Upper lobe of right lung (tissue), 1 donor: ENCODE measurements around the gene SUMO2. TPM values are rescaled to one million over a fixed set of nuclear protein-coding genes. Genes with fewer than 3 reads are reported as not detected.
A peak's percentile ranks its signal among the peaks of the same experiment; 100 is the strongest.
"Not testable (repeated sequence)": the region's sequence is repeated elsewhere in the genome, so short reads cannot be mapped to it uniquely, and the experiment has no call there.

Source experiments
- ATAC-seq: fragments of 200-7000 bp; cut with Tn5 transposase; one replicate; pipeline ENCODE4 v1.9.1; 2020; ENCODE audit warnings: mild to moderate bottlenecking, moderate library complexity
- DNase-seq: peaks from one replicate; pipeline ENCODE4 v3.0.0-alpha.2; 2020
- H3K27ac ChIP-seq: fragments of 200-600 bp; one replicate; pipeline ENCODE4 v1.8.0; 2022
- H3K27me3 ChIP-seq: fragments of 200-600 bp; one replicate; pipeline ENCODE4 v1.8.0; 2022; ENCODE audit warnings: mild to moderate bottlenecking
- H3K36me3 ChIP-seq: fragments of 200-600 bp; one replicate; pipeline ENCODE4 v1.8.0; 2022
- H3K4me1 ChIP-seq: fragments of 200-600 bp; one replicate; pipeline ENCODE4 v1.8.0; 2022
- H3K4me3 ChIP-seq: fragments of 200-600 bp; one replicate; pipeline ENCODE4 v1.8.0; 2022; ENCODE audit warnings: mild to moderate bottlenecking
- H3K9me3 ChIP-seq: fragments of 200-600 bp; one replicate; pipeline ENCODE4 v1.8.0; 2022
- intact Hi-C: fragments of 100-400 bp; cut with DNase I; formaldehyde crosslinking; loops from one replicate; pipeline ENCODE4 v1.11.0; 2022
- total RNA-seq: library from RNA; stranded (reverse); fragmentation: NEBNext Ultra II Directional; extraction: Animal tissue kit (Norgen Biotek cat#: 25700); gene quantifications from one replicate; pipeline ENCODE4 v1.2.1, GENCODE V29; 2021
- TF ChIP-seq, protein P1 (sequence below): fragments of 200-600 bp; IDR thresholded peaks from one replicate; pipeline ENCODE4 v1.8.0; 2022; ENCODE audit warnings: antibody characterized with exemption
- donor health status: DM: no; HTN: yes; CAD: no; lungs with severe emphysema.

Gene SUMO2
- total RNA-seq, 1 donor from 2014 or later = 316 TPM

DNA sequence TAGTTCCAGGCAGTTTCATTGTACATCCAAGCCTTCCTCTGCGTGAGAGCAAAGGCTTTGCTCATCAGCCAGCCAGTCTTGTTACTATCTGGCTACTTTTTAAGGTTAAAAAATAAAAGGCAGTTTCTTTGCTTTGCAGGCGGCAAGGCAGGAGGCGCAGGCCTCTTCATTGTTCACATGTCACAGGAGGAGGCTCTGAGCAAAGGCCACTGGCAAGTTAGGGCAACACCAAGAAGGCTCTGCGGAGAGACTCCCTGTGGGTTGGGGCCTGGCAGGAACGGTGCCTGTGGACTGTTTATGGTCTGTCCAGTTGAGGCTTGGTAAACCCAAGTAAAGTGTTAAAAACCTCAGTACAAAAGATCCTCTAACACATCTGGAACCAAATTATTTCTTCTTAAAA is 47.3 kb downstream of the SUMO2 start:
- TF ChIP-seq, protein P1, sequence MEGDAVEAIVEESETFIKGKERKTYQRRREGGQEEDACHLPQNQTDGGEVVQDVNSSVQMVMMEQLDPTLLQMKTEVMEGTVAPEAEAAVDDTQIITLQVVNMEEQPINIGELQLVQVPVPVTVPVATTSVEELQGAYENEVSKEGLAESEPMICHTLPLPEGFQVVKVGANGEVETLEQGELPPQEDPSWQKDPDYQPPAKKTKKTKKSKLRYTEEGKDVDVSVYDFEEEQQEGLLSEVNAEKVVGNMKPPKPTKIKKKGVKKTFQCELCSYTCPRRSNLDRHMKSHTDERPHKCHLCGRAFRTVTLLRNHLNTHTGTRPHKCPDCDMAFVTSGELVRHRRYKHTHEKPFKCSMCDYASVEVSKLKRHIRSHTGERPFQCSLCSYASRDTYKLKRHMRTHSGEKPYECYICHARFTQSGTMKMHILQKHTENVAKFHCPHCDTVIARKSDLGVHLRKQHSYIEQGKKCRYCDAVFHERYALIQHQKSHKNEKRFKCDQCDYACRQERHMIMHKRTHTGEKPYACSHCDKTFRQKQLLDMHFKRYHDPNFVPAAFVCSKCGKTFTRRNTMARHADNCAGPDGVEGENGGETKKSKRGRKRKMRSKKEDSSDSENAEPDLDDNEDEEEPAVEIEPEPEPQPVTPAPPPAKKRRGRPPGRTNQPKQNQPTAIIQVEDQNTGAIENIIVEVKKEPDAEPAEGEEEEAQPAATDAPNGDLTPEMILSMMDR = no peak
- H3K27ac ChIP-seq = no peak overlapping the region
- intact Hi-C loops = no loop called here
- H3K9me3 ChIP-seq = no peaks in the 10 kb centered on the region
- DNase-seq = no peak
- H3K4me3 ChIP-seq = no peak overlapping the region
- H3K4me1 ChIP-seq = peaks cover 9% of the 10 kb centered on the region
- ATAC-seq = no peak
- no peaks in the 10 kb centered on the region for H3K27me3 ChIP-seq
- peaks cover 1% of the 10 kb centered on the region for H3K36me3 ChIP-seq

DNA sequence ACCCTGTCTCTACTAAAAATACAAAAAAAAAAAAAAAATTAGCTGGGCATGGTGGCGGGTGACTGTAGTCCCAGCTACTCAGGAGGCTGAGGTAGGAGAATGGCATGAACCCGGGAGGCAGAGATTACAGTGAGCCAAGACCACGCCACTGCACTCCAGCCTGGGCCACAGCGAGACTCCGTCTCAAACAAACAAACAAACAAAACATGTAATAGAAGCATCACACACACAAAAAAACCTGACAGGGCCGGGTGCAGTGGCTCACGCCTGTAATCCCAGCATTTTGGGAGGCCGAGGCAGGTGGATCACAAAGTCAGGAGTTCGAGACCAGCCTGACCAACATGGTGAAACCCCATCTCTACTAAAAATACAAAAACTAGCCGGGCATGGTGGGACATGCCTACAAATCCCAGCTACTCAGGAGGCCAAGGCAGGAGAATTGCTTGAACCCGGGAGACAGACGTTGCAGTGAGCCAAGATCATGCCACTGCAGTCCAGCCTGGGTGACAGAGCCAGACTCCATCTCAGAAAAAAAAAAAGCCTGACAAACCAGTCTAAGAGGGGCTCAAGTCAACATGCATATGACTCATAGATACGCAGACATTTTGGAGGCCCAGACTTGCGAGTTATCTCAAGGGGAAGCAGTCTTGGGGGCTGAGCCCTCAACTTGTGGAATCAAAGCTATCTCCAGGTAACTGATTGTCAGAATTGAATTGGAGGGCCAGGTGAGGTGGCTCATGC is 49.0 kb downstream of the SUMO2 start:
- H3K4me3 ChIP-seq, H3K27me3 ChIP-seq, ATAC-seq, DNase-seq, H3K27ac ChIP-seq, intact Hi-C loops, H3K9me3 ChIP-seq: not testable (repeated sequence)
- H3K4me1 ChIP-seq = peaks cover 11% of the 10 kb centered on the region
- H3K36me3 ChIP-seq = peaks cover 18% of the 10 kb centered on the region

DNA sequence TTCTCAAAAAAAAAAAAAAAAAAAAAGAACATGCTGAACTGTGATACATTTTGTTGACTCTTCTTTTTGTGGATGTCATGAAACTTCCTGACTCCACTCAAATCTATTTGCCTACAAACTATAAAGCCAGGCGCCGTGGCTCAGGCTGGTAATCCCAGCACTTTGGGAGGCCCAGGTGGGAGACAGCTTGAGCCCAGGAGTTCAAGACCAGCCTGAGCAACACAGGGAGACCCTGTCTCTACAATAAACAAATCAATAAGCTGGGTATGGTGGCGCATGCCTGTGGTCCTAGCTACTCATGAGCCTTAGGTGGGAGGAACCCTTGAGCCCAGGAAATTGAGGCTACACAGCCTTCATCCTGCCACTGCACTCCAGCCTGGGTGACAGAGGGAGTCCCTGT is 49.8 kb downstream of the SUMO2 start:
- DNase-seq (no peak), ATAC-seq (no peak)
- Histone ChIP-seq H3K9me3 (no peaks in the 10 kb centered on the region), H3K27me3 (no peaks in the 10 kb centered on the region), H3K36me3 (peaks cover 19% of the 10 kb centered on the region), H3K27ac (no peak overlapping the region), H3K4me1 (peaks cover 11% of the 10 kb centered on the region), H3K4me3 (no peak overlapping the region)
- intact Hi-C loops = no loop called here
- TF ChIP-seq, protein P1 = no peak

DNA sequence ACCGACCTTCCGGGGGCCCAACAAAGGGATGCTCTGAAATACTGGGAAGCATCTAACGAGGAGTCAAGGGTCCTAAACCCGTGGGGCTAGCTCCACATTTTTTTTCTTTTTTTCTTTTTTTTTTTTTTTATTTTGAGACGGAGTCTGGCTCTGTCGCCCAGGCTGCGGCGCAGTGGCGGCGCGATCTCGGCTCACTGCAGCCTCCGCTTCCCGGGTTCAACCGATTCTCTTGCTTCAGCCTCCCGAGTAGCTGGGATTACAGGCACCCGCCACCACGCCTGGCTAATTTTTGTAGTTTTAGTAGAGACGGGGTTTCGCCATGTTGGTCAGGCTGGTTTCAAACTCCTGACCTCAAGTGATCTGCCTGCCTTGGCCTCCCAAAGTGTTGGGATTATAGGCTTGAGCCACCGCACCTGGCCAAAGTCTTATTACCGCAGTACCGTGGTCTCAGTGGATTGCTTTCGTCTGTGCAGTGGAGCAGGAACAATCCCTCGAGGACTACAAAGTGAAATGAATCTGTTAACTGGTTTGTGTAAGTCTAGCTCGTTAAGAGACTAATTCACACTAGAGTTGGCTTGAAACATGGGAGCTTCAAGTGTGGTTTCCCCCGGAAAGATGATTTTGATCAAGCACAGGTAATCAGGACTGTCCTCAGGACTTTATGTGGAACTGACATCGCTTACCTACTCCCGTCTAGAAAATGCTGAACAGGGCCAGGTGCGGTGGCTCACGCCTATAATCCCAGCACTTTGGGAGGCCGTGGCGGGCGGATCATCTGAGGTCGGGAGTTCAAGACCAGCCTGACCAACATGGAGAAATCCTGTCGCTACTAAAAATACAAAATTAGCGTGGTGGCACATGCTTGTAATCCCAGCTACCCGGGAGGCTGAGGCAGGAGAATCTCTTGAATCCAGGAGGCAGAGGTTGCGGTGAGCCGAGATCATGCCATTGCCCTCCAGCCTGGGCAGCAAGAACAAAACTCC is 50.5 kb downstream of the SUMO2 start:
- H3K4me3 ChIP-seq = peak overlapping the region; percentile 90
- ATAC-seq, DNase-seq, intact Hi-C loops, H3K9me3 ChIP-seq, H3K27me3 ChIP-seq: not testable (repeated sequence)
- peaks cover 11% of the 10 kb centered on the region for H3K4me1 ChIP-seq
- peaks cover 19% of the 10 kb centered on the region for H3K36me3 ChIP-seq
- H3K27ac ChIP-seq = peak overlapping the region; percentile 93

DNA sequence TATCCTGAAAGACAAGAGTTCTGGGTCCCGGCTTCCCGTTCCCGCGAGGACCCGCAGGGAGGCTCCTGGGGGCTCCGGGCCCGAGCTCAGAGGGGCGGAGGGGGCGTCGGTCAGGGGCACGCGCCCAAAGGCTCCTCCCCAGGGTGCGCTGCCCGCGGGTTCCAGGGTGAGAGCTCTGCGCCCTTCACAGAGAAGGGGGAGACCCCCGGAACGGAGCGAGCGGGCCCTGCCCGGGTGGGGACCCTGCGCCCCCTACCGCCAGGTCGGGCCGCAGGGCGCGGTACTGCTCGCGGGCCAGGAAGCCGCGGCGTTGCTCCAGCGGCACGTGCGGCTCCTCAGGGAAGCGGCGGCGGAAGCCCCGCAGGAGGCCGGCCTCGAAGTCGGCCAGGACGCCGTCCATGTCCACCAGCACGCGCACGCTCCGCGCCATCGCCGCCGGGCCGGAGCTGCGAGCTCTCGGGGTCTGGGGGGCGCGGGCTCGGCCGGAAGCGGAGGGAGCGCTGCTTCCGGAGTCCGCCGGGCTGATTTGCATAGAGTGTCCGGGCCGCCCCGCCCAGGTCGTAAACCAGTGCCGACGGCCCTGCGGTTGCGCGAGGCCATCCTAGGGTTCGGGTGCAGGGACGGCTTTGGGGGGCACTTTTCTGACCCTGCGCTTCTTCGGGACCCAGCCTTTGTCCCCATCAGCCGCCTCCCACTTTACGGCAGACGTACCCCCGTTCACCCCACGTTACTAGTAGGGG is 51.3 kb downstream of the SUMO2 start, which contains the start of gene NT5C:
Gene NT5C, minus strand, starts transcription at position 465 of the 740 bp plus-strand sequence. Its CDS starts 35 bp downstream, at position 430.
- intact Hi-C loops = no loop called here

More for the DNA sequence above, 51.3 kb downstream of the SUMO2 start, which contains the start of gene NT5C:
- H3K27ac ChIP-seq = peak within 1 kb of the TSS; percentile 93
- peaks cover 19% of the 10 kb centered on the region for H3K36me3 ChIP-seq
- no peaks in the 10 kb centered on the region for H3K9me3 ChIP-seq
- H3K4me3 ChIP-seq = peak within 1 kb of the TSS; percentile 90
- TF ChIP-seq, protein P1 = peak; percentile 69
- DNase-seq (peak; percentile 93), ATAC-seq (peak; percentile 95)
- no peaks in the 10 kb centered on the region for H3K27me3 ChIP-seq
- H3K4me1 ChIP-seq = peaks cover 11% of the 10 kb centered on the region
